WI38 (cell line): ENCODE results near the gene TARS1.
"Not testable (repeated sequence)": the region's sequence is repeated elsewhere in the genome, so short reads cannot be mapped to it uniquely, and the experiment has no call there.

Experiments
- H3K4me3 ChIP-seq: 2 replicates; pipeline ENCODE4 v1.5.1; 2011; ENCODE audit warnings: low read depth, mild to moderate bottlenecking, control low read depth, low read length
- CTCF ChIP-seq: IDR thresholded peaks from 2 replicates; pipeline ENCODE4 v1.5.1; 2012; ENCODE audit warnings: low read depth, mild to moderate bottlenecking, control low read depth, low read length

TARS1 gene

GRCh38 chr5:33501899-33502298, 61.1 kb downstream of the TARS1 start:
- no peak for TF ChIP-seq CTCF
- no peak overlapping the region for H3K4me3 ChIP-seq

- no peak overlapping the region for H3K4me3 ChIP-seq
- no peak for TF ChIP-seq CTCF
Measured at GRCh38 chr5:33504570-33504969, 63.8 kb downstream of the TARS1 start.

- H3K4me3 ChIP-seq = no peak overlapping the region
- TF ChIP-seq CTCF = no peak
Measured at GRCh38 chr5:33507426-33507825, 66.7 kb downstream of the TARS1 start.

- no peak overlapping the region for H3K4me3 ChIP-seq
- no peak for TF ChIP-seq CTCF
Measured at GRCh38 chr5:33509036-33509435, 68.3 kb downstream of the TARS1 start.

- no peak for TF ChIP-seq CTCF
- H3K4me3 ChIP-seq = no peak overlapping the region
Measured at GRCh38 chr5:33513462-33514185, 72.9 kb downstream of the TARS1 start.

- H3K4me3 ChIP-seq = not testable (repeated sequence)
Measured at GRCh38 chr5:33515366-33515765, 74.6 kb downstream of the TARS1 start.

GRCh38 chr5:33516421-33516820, 75.7 kb downstream of the TARS1 start:
- H3K4me3 ChIP-seq = no peak overlapping the region
- no peak for TF ChIP-seq CTCF
